NCI-H2029 treated with DMSO at 0.1 percent for 48 hours (cell line): ENCODE data around the gene CA11.

Experiments used
- DNase-seq: peaks from one replicate; lab custom pipeline; 2025; lab: John Stamatoyannopoulos, UW

The CA11 gene

DNA sequence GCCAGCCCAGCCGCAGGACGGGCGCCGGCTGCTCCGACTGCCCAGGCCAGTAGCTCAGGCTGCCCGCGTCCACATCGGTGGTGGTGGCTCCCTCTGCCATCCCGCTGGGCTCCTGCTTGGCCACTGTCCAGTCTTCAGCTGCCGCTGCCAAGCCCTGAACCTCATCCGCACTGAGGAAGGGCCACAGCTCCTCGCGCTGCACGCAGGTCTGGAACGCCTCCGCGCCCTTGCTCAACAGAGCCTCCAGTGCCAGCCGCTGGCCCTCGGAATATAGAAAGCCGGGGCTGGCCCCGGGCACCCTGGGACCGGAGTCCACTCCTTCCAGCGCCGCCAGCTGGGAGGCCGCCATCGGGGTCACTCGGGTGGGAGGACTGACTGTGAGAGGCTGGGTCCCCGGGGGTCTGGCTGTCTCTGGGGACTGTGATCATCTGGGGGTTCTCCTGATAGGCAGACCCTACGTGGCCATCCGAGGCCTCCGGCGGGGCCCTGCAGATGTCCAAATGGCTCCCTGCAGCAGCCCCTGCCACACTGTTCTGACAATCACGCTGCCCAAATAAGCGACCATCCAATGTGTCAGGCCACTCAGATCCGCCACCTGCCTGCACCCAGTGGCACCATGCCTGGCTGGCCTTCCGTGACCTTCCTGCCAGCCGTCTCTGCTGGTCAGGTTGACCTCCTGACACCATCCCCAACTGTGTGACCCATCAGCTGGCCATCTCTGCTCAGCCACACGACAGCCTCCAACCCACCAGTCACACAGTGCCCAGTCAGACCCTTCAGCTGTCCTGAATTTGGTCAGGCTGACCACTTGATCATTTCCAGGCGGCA lies 32.7 kb downstream of the CA11 start:
- DNase-seq, result no peak

- DNase-seq, result no peak
Measured at GRCh38 chr19:48611872-48612271, 34.1 kb downstream of the CA11 start.

- DNase-seq, result no peak
Measured at GRCh38 chr19:48609571-48610108, 36.3 kb downstream of the CA11 start.

GRCh38 chr19:48608798-48609263 lies 37.2 kb downstream of the CA11 start:
- DNase-seq, result peak; percentile 47

- DNase-seq, result no peak
Measured at GRCh38 chr19:48607359-48607755, 38.6 kb downstream of the CA11 start.

DNA sequence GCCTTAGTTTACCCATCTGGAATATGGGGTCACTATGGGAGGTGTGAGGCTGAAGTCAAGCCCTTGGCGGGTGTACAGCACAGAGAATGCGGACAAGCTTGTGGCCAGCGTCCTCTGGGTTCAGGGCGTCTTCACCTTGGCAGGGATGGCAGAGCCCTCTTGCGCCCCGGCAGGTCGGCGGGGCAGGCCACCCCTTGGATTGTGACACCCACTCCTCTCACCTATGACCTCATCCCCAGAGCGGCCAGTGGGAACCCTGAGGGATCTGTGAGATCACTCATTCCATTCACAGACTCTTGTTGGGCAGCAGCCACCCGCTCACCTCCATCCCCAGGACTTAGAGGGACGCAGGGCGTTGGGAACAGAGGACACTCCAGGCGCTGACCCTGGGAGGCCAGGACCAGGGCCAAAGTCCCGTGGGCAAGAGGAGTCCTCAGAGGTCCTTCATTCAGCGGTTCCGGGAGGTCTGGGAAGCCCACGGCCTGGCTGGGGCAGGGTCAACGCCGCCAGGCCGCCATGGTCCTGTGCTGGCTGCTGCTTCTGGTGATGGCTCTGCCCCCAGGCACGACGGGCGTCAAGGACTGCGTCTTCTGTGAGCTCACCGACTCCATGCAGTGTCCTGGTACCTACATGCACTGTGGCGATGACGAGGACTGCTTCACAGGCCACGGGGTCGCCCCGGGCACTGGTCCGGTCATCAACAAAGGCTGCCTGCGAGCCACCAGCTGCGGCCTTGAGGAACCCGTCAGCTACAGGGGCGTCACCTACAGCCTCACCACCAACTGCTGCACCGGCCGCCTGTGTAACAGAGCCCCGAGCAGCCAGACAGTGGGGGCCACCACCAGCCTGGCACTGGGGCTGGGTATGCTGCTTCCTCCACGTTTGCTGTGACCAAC lies 39.3 kb downstream of the CA11 start, which contains the start of gene SPACA4:
TSS of gene SPACA4 (plus strand) at position 280 of the 896 bp plus-strand sequence. CDS start at position 517, 237 bp downstream.
- DNase-seq, result no peak

DNA sequence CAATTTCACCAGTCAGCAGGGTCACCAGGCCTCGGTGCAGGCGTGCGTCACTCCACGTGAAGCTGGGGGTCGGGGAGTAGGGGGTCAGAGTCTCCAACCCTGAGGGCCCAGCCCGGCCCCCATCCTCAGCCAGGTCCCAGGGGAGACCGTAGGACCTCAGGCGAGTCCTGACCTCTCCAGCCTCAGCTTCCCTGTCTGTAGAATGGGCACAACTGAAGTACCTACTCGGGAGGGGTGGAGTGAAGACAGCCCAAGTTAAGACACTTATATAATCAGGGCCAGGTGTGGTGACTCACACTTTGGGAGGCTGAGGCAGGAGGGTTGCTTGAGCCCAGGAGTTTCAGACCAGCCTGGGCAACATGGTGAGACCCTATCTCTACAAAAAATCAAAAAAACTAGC lies 42.1 kb downstream of the CA11 start:
- DNase-seq, result no peak

DNA sequence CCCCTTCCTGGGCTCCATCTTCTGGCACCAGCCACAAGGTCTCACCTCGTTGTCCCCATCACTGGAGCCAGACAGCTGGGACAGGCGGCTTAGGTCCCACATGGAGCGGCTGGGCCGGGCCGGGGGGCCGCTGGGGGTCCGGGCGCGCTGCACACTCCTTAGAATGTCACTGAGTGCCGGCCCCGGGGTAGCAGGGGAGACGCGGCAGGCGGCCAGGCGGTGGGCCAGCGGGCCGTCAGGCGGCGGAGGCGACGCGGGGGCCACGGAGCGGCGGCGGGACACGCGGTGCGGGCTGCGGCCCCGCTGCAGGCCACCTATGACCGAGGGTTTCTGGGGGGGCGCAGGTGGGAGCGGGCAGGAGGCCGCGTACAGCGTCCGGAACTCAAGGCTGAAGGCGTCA lies 42.5 kb downstream of the CA11 start:
- no peak for DNase-seq

GRCh38 chr19:48603001-48603400 lies 43.0 kb downstream of the CA11 start:
- DNase-seq, result no peak

- DNase-seq, result no peak
Measured at GRCh38 chr19:48600679-48601417, 45.1 kb downstream of the CA11 start.

DNA sequence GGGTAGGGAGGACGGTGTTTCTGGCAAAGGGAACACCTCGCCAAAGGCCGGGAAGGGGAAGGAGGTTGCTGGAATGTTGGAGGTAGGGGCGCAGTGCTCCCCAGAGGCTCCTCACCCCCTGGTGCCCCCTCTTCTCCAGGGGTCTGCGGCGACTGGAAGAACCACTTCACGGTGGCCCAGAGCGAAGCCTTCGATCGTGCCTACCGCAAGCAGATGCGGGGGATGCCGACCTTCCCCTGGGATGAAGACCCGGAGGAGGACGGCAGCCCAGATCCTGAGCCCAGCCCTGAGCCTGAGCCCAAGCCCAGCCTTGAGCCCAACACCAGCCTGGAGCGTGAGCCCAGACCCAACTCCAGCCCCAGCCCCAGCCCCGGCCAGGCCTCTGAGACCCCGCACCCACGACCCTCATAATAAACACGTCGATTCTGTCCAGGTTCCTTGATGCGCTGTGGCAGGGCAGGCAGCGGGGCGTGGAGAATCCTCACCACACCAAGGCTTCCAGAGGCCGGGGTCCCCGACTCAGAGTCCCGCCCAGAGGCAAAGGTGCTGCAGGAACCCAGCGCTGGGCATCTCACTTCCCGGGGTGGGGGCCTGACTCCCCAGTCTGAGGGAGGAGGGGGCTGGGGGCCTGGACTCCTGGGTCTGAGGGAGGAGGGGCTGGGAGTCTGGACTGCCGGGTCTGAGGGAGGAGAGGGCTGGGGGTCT lies 46.8 kb downstream of the CA11 start:
- DNase-seq, result no peak

GRCh38 chr19:48596679-48597465 lies 49.1 kb downstream of the CA11 start:
- DNase-seq, result no peak

GRCh38 chr19:48596237-48596636 lies 49.8 kb downstream of the CA11 start:
- no peak for DNase-seq

DNA sequence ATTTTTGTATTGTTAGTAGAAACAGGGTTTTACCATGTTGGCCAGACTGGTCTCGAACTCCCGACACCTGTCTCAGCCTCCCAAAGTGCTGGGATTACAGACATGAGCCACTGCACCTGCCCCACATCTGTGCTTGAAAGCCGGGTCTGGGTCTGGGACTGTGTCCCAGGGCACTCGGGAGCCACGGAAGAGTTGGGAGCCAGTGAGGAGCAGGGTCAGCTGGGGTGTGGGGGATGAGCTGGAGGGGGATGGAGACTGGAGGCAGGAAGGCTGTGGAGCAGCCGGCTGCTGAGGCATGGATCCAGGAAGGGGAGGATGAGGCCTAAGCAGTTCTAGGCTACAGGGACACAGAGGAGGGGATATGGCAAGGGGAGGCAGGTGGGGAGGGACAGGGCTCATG lies 50.2 kb downstream of the CA11 start:
- DNase-seq, result no peak

DNA sequence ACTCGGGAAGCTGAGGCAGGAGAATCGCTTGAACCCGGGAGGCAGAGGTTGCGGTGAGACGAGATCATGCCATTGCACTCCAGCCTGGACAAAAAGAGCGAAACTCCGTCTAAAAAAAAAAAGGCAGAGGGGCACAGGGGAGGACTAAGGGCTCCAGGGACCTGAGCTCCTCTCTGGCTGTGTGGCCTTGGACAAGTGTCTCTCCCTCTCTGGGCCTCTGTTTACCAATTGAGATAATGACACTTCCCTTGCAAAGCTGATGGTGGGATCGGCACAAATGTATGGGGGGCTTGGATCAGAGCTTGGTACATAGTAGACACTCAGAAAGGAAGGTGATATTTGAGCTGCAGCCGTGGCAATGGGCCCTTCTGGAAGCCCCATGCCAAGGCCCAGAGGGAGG lies 50.8 kb downstream of the CA11 start:
- no peak for DNase-seq

DNA sequence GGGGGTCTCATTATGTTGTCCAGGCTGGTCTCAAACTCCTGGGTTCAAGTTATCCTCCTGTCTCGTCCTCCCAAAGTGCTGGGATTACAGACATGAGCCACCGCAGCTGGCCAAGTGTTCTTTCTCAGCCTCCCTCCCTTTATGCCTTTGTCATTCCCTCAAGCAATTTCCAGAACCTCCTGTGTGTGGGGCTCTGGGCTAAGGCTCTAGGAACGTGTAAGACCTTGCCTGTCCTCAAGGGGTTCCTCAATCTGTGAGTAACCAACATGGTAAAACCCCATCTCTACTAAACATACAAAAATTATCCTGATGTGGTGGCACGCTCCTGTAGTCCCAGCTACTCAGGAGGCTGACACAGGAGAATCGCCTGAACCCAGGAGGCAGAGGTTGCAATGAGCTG lies 55.0 kb downstream of the CA11 start:
- no peak for DNase-seq

DNA sequence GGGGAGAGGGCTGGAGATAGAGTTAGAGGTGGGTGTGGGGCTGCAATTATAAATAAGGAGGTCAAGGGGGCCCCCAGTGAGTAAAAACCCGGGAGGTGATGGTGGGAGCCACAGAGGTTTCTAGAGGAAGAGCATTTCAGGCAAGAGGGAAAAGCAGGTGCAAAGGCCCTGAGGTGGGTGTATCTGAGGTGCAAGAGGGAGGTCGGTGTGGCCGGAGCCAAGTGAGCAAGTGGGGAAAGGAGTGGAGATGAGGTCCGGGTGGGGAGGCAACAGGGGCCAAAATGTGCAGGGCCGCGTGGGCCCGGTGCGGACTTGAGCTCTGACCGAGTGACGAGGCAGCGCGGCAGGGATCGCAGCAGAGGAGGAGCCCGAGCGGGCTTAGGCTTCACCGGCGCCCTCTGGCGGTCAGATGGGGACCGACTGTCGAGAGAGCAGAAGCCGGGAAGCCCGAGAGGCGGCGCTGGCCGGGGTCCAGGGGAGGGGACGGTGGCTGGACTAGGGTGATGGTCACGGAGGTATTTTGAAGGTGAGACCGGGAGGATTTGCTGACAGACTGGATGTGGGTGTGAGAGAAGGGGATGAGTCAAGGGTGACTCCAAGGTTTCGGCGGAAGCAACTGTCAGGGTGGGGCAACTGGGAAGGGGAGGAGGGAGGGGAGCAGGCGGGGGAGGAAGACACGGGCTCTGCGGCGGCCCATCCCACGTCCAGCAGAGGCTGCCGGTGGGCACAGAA lies 57.2 kb downstream of the CA11 start:
- DNase-seq, result peak; percentile 70
